ENCODE measurements around the gene SSC5D. TPM values are rescaled to one million over a fixed set of nuclear protein-coding genes. Genes with fewer than 3 reads are reported as not detected.

The SSC5D gene
- total RNA-seq: 1 to 10 TPM; 2.2 to 7.4 TPM

- H3K9ac ChIP-seq (ENCODE audit: low read depth in 2 of 2, low read length in 2 of 2): peak within 1 kb of the TSS; percentile 46 to 63
- peak within 1 kb of the TSS; percentile 76 for H3K27ac ChIP-seq
- no peaks in the 10 kb centered on the region for H3K36me3 ChIP-seq
- H3K4me1 ChIP-seq: peaks cover 10% of the 10 kb centered on the region
- DNase-seq: no peak
- no peak for TF ChIP-seq CTCF (IDR thresholded peaks at IDR 0.05)
- no peaks in the 10 kb centered on the region for H3K9me3 ChIP-seq
- intact Hi-C loops (cut with DNase I): no loop called here
- no peaks in the 10 kb centered on the region for H3K27me3 ChIP-seq
- no peak within 1 kb of the TSS for H3K4me3 ChIP-seq
These were observed at the start of gene SSC5D for GRCh38 chr19:55487924-55488687. Gene SSC5D, plus strand, starts transcription at chr19:55488436. Its CDS starts 154 bp downstream, at chr19:55488590.

GRCh38 chr19:55439052-55439451 lies 49.2 kb upstream of the SSC5D start:
- no peaks in the 10 kb centered on the region for H3K36me3 ChIP-seq
- no peaks in the 10 kb centered on the region for H3K9me3 ChIP-seq
- DNase-seq: no peak
- intact Hi-C loops (cut with DNase I): no loop called here
- TF ChIP-seq CTCF (IDR thresholded peaks at IDR 0.05): no peak
- H3K9ac ChIP-seq (ENCODE audit: low read depth in 2 of 2, low read length in 2 of 2): no peak overlapping the region
- H3K27ac ChIP-seq: no peak overlapping the region
- H3K4me1 ChIP-seq: no peaks in the 10 kb centered on the region
- H3K4me3 ChIP-seq: no peak overlapping the region
- peaks cover 35% of the 10 kb centered on the region for H3K27me3 ChIP-seq

GRCh38 chr19:55440411-55441105 lies 47.7 kb upstream of the SSC5D start:
- no peaks in the 10 kb centered on the region for H3K9me3 ChIP-seq
- intact Hi-C loops (cut with DNase I): no loop called here
- no peak for TF ChIP-seq CTCF (IDR thresholded peaks at IDR 0.05)
- peaks cover 44% of the 10 kb centered on the region for H3K27me3 ChIP-seq
- no peak for DNase-seq
- H3K9ac ChIP-seq (ENCODE audit: low read depth in 2 of 2, low read length in 2 of 2): no peak overlapping the region
- H3K27ac ChIP-seq: no peak overlapping the region
- no peak overlapping the region for H3K4me3 ChIP-seq
- no peaks in the 10 kb centered on the region for H3K36me3 ChIP-seq
- H3K4me1 ChIP-seq: no peaks in the 10 kb centered on the region

GRCh38 chr19:55441319-55441691 lies 46.9 kb upstream of the SSC5D start:
- intact Hi-C loops (cut with DNase I): no loop called here
- DNase-seq: no peak
- peaks cover 44% of the 10 kb centered on the region for H3K27me3 ChIP-seq

More at GRCh38 chr19:55441319-55441691, 46.9 kb upstream of the SSC5D start:
- Histone ChIP-seq H3K9ac (ENCODE audit: low read depth in 2 of 2, low read length in 2 of 2) (no peak overlapping the region), H3K4me1 (no peaks in the 10 kb centered on the region), H3K4me3 (no peak overlapping the region), H3K9me3 (no peaks in the 10 kb centered on the region), H3K36me3 (no peaks in the 10 kb centered on the region), H3K27ac (no peak overlapping the region)
- TF ChIP-seq CTCF (IDR thresholded peaks at IDR 0.05): no peak
